A673 (cell line): ENCODE data around the gene ABCB1. TPM values are rescaled to one million over a fixed set of nuclear protein-coding genes. Genes with fewer than 3 reads are reported as not detected.

Experiments used
- BruUV-seq: library from RNA; stranded (reverse); fragments of 400-500 nt; replicated peaks from 2 replicates; lab custom pipeline; 2021; lab: Mats Ljungman, UMichigan
- CTCF ChIA-PET: fragments of 300-600 bp; sonication (Branson Sonifier 250); formaldehyde crosslinking; loops from one replicate; lab custom pipeline; 2022; ENCODE audit warnings: antibody characterized with exemption; lab: Charles Lee
- POLR2A ChIA-PET: fragments of 300-600 bp; sonication (Branson Sonifier 250); formaldehyde crosslinking; loops from one replicate; lab custom pipeline; 2022; ENCODE audit warnings: antibody characterized with exemption; ENCODE audit not compliant: low non-redundant PET; lab: Charles Lee
- DNase-seq: peaks from one replicate; pipeline ENCODE4 v3.0.0-alpha.2; 2015; ENCODE audit warnings: low spot score
- H3K27ac ChIP-seq: fragments of 200-600 bp; sonication (generic); 2 replicates; pipeline ENCODE4 v1.5.1; 2016; ENCODE audit warnings: mixed run types, low read depth, mild to moderate bottlenecking, mixed read lengths, antibody characterized with exemption, low read length; ENCODE audit not compliant: poor library complexity, severe bottlenecking
- H3K27me3 ChIP-seq: fragments of 200-600 bp; sonication (generic); replicated peaks from 2 replicates; pipeline ENCODE4 v1.6.1; 2017; ENCODE audit warnings: mixed run types, low read depth, mild to moderate bottlenecking, mixed read lengths, antibody characterized with exemption, low read length; ENCODE audit not compliant: insufficient read depth, poor library complexity
- H3K36me3 ChIP-seq: fragments of 200-600 bp; sonication (generic); 2 replicates; pipeline ENCODE4 v1.6.1; 2016; ENCODE audit warnings: mixed run types, mild to moderate bottlenecking, mixed read lengths, antibody characterized with exemption, low read length; ENCODE audit not compliant: insufficient read depth, poor library complexity, severe bottlenecking
- H3K4me1 ChIP-seq: fragments of 200-600 bp; sonication (generic); 2 replicates; pipeline ENCODE4 v1.6.1; 2017; ENCODE audit warnings: mixed run types, mild to moderate bottlenecking, mixed read lengths, antibody characterized with exemption, low read length; ENCODE audit not compliant: insufficient read depth, poor library complexity, severe bottlenecking
- H3K4me3 ChIP-seq: fragments of 200-600 bp; sonication (generic); 2 replicates; pipeline ENCODE4 v1.5.1; 2016; ENCODE audit warnings: low read depth, mixed run types, mild to moderate bottlenecking, mixed read lengths, low read length; ENCODE audit not compliant: poor library complexity, severe bottlenecking
- H3K9me3 ChIP-seq: fragments of 200-600 bp; sonication (generic); 2 replicates; pipeline ENCODE4 v1.6.1; 2016; ENCODE audit warnings: mixed run types, low read depth, mild to moderate bottlenecking, mixed read lengths, antibody characterized with exemption, low read length; ENCODE audit not compliant: poor library complexity, severe bottlenecking
- EZH2 ChIP-seq: fragments of 200-600 bp; sonication (generic); IDR thresholded peaks from 2 replicates; pipeline ENCODE4 v1.6.1; 2017; ENCODE audit warnings: borderline replicate concordance, low read depth, mild to moderate bottlenecking, mixed read lengths, antibody characterized with exemption, low read length; ENCODE audit not compliant: poor library complexity, severe bottlenecking
- intact Hi-C: fragments of 100-400 bp; cut with micrococcal nuclease; formaldehyde crosslinking; loops from one replicate; pipeline ENCODE4 v1.10.0; 2022; ENCODE audit not compliant: unreplicated experiment
- total RNA-seq: library from RNA; stranded (reverse); gene quantifications from 2 replicates; pipeline ENCODE4 v1.2.3, GENCODE V29; 2021
- TF ChIP-seq, protein P1 (sequence below): fragments of 300-800, 200-600 bp; sonication (generic); conservative IDR thresholded peaks from 2 replicates; pipeline ENCODE4 v1.5.1; 2017; ENCODE audit warnings: low read depth, mild to moderate bottlenecking, antibody characterized with exemption, low read length, moderate library complexity, mixed read lengths

Gene ABCB1
- total RNA-seq, 1 experiment from 2014 or later: not detected

DNA sequence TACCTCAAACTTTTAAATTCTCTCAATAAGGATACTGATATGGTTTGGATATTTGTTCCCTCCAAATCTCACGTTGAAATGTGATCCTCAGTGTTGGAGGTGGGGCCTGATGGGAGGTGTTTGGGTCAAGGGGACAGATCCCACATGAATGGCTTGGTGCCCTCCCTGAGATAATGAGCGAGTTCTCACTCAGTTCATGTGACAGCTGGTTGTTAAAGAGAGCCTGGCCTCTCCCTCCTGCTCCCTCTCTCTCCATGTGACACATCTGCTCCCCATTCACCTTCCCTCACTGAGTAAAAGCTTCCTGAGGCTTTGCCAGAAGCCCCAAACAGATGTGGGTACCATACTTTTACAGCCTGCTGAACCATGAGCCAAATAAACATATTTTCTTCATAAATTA lies 144.4 kb downstream of the ABCB1 start:
- Histone ChIP-seq H3K9me3 (no peaks in the 10 kb centered on the region), H3K4me1 (no peaks in the 10 kb centered on the region), H3K27ac (no peak overlapping the region), H3K36me3 (no peaks in the 10 kb centered on the region), H3K4me3 (no peak overlapping the region), H3K27me3 (peaks cover 19% of the 10 kb centered on the region)
- DNase-seq: no peak
- TF ChIP-seq, protein P1, sequence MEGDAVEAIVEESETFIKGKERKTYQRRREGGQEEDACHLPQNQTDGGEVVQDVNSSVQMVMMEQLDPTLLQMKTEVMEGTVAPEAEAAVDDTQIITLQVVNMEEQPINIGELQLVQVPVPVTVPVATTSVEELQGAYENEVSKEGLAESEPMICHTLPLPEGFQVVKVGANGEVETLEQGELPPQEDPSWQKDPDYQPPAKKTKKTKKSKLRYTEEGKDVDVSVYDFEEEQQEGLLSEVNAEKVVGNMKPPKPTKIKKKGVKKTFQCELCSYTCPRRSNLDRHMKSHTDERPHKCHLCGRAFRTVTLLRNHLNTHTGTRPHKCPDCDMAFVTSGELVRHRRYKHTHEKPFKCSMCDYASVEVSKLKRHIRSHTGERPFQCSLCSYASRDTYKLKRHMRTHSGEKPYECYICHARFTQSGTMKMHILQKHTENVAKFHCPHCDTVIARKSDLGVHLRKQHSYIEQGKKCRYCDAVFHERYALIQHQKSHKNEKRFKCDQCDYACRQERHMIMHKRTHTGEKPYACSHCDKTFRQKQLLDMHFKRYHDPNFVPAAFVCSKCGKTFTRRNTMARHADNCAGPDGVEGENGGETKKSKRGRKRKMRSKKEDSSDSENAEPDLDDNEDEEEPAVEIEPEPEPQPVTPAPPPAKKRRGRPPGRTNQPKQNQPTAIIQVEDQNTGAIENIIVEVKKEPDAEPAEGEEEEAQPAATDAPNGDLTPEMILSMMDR: no peak
- TF ChIP-seq EZH2: no peak
- intact Hi-C loops: no loop called here
- BruUV-seq: no TSS peak
- ChIA-PET CTCF (no interaction called here), POLR2A (no interaction called here)

Other genes starting within 250 kb of the ABCB1 start
- 0.15 TPM in 1 of 2 replicates, not detected in the other for gene ABCB4, start 125.2 kb downstream of the ABCB1 start, total RNA-seq
- gene RUNDC3B, start 27.5 kb upstream of the ABCB1 start, total RNA-seq: 0.09 and 0.24 TPM in 2 replicates